ENCODE measurements around the gene KCNIP3.

KCNIP3 gene

DNA sequence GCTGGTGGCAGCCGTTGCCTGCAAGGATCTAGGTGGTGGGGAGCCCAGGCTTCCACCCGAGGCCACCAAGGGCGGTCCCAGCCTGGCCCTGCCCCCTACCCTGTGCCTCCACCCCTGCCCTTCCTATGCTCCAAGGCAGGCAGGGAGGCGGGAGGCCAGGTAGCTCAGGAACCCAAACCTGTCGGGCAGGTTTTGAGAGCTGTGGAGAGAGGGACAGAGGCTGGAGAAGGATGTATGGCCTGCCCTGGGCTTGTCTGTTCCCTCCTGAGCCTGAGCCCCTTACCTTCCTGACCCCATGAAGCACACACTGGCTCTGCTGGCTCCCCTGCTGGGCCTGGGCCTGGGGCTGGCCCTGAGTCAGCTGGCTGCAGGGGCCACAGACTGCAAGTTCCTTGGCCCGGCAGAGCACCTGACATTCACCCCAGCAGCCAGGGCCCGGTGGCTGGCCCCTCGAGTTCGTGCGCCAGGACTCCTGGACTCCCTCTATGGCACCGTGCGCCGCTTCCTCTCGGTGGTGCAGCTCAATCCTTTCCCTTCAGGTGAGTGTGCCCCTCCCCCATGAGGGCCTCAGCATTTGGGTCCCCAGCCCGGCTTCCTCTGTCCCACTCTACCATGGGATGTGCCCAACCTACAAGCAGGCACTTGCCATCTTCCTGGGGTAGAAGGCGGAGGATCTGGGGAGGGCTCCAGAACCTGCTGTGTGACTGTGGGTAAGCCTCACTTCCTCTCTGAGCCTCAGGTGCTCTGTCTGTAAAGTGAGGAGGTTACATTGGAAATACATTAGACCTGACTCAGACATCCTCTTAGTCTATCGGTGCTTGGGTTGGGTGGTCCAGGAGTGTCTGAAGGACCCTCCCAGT, 22.6 kb upstream of the KCNIP3 start, which contains the start of gene PROM2:
Gene PROM2 (plus strand): TSS at position 159 of the 860 bp plus-strand sequence. CDS start 137 bp downstream, at position 296.
- peak; percentile 50 for DNase-seq

DNA sequence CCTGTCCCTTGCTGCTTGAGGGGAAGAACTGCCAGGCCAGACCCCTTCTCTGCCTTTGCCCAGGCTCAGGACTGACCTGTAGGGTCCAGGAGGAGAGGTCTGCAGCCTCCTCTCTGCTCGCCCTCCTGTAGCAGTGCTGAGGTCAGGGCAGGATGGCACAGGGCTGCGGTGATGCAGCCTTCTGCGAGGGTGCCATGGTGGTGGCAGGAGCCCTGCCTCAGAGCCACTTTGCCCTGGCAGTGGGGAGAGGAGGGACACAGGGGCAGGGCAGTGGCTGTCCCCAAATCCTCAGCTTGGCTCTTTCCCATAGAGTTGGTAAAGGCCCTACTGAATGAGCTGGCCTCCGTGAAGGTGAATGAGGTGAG, 22.0 kb upstream of the KCNIP3 start:
- no peak for DNase-seq

DNA sequence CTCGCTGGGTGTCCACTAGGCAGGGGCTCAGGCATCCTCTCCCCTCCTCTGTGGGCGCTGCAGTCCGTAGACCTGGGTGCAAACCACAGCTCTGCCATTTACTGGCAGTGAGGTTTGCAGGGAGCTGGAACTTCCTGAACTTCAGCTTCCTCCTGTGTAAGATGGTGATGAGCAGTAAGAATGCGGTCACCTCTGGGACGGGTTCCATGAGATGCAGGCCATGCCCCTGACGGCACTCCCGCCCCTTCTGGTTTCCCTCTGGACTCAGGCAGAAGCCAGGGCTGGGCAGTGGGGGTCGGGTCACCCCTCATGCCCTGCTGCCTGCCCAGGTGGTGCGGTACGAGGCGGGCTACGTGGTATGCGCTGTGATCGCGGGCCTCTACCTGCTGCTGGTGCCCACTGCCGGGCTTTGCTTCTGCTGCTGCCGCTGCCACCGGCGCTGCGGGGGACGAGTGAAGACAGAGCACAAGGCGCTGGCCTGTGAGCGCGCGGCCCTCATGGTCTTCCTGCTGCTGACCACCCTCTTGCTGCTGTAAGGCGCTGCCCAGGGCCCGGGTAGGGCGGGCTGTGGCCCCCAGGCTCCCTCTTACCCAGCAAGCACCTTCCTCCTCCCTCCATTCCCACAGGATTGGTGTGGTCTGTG, 21.4 kb upstream of the KCNIP3 start:
- no peak for DNase-seq

DNA sequence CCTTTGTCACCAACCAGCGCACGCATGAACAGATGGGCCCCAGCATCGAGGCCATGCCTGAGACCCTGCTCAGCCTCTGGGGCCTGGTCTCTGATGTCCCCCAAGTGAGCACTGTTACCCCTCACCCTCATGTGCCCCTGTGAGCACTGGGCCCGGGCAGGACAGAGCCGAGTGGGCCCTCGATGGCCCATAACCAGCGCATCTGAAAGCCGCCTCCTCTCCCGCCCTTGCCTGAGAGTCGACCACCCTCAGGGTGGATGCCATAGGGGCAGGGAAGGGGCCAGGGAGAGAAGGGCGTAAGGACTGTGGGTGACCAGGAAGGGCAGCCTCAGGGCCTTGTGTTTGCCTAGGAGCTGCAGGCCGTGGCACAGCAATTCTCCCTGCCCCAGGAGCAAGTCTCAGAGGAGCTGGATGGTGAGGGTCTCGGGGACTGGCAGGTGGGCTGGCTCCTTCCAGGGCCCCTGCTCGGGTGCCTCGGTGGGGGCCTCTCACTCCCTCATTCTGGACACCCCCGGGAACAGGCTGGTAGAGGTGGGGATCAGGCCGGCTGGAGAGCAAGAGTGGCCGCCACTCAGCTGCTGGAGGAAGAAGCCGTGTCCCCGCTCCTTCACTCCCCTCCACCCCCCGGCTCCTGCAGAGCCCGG, 20.8 kb upstream of the KCNIP3 start:
- DNase-seq: peak; percentile 20

DNA sequence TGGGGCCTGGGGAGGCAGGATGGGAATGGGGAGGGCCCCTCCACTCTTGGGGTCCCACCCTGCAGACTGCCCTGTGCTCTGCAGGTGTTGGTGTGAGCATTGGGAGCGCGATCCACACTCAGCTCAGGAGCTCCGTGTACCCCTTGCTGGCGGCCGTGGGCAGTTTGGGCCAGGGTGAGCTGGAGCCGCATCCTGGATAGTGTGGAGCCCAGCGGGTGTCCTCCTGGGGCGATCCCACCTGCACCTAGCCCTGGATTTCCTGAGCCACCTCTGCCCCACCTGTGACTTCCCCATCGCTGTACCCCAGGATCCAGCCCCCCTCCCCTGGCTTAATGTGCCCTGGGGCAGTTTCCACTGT, 20.3 kb upstream of the KCNIP3 start:
- DNase-seq: peak; percentile 8

DNA sequence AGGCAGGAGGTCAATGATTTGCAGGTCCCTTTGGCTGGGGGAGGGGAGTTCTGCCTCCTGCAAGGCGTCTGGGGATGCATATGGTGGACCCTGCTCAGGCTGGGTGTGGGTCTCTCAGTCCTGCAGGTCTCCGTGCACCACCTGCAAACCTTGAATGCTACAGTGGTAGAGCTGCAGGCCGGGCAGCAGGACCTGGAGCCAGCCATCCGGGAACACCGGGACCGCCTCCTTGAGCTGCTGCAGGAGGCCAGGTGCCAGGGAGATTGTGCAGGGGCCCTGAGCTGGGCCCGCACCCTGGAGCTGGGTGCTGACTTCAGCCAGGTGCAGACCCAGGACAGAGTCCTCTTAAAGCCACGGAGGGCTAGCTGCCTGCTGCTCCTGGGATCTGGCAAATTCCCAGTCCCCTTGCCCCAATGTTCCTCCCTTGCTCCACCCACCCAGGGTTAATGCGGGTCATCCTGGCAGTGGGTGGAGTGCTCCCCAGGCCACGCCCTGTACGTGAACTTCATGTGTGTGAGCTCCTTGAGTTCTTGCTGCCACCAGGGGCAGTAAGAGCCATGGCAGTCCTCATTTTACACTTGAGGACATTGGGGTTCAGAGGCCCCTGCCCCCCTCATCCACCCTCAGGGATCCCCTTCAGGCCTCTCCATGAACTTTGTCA, 19.8 kb upstream of the KCNIP3 start:
- DNase-seq: peak; percentile 51

DNA sequence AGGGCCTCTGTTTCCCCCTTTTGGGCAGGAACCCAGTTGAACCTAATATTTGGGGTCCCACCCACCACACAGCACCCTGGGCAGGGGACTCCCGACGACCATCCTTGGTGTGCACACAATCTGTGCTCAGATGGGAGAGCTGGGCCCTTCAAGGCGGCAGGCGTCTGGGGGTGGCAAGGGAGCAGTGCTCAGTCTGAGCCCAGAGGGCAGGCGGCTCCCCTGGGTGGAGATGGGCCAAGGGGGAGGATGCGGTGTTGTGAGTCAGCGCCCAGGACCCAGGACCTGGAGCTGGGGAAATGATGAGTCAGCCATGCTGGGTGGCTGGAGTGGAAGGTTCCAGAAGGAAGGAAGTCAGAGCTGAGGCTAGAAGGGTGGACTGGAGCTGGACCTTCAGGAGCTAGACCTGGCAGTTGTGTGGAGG, 19.1 kb upstream of the KCNIP3 start:
- no peak for DNase-seq

DNA sequence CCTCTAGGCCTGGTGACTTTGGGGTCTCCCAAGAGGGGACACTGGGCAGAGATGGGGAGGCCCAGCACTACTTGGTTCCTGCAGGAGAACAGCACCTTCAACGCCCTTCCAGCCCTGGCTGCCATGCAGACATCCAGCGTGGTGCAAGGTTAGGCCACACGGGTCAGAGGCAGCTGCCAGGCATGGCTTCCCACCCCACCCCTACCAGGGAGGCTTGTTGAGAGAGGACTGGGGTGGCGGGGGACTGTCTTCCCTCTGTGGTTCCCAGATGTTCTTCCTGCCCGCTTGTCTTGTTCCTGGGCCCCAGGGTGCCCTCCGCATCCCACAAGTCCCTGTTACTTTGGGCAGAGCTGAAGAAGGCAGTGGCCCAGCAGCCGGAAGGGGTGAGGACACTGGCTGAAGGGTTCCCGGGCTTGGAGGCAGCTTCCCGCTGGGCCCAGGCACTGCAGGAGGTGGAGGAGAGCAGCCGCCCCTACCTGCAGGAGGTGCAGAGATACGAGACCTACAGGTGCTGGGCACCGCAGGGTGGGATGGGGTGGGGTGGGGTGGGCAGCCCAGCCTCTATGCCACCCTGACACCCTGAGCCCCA, 18.4 kb upstream of the KCNIP3 start:
- DNase-seq: no peak

DNA sequence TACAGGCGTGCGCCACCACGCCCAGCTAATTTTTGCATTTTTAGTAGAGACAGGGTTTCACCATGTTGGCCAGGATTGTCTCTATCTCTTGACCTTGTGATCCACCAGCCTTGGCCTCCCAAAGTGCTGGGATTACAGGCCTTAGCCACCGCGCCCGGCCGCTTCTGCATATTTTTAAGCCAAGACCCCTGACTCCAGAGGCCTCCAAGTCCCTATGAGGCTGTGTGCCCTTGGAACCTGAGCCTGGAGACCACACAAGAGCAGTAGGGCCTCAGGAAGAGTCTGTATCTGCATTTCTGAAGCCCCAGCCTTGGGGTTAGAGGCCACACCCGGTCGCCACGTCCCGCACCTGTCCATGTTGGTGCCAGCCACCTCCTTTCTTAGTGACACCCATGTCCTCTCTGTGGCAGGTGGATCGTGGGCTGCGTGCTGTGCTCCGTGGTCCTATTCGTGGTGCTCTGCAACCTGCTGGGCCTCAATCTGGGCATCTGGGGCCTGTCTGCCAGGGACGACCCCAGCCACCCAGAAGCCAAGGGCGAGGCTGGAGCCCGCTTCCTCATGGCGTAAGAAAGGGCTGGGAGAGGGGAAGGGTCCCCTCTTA, 17.6 kb upstream of the KCNIP3 start:
- no peak for DNase-seq

DNA sequence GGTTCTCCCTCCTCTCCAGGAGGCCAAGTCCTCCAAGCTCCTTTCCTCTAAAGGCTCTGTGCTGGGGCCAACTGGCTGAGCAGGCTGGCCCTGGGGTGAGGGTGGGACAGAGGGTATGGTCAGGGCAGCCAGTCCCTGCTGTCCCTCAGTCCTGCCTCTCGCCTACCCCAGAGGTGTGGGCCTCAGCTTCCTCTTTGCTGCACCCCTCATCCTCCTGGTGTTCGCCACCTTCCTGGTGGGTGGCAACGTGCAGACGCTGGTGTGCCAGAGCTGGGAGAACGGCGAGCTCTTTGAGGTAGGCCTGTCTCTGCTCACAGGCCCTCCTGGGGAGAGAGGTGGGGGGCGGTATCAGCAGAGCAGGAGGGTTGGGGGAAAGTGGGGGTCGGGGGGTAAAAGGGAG, 16.1 kb upstream of the KCNIP3 start:
- DNase-seq: no peak

DNA sequence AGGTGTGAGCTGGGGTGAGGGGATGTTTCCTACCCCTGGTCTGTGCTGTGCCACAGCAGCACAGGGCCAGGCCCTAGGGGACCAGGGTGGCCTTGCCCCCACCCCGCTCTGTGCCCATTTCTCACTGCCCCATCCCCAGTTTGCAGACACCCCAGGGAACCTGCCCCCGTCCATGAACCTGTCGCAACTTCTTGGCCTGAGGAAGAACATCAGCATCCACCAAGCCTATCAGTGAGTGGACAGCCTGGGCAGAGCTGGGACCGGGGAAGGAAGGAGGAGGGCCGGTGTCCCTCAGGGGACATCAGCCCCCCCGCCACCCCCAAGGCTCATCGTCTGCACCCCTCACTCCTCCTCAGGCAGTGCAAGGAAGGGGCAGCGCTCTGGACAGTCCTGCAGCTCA, 15.4 kb upstream of the KCNIP3 start:
- DNase-seq: no peak

DNA sequence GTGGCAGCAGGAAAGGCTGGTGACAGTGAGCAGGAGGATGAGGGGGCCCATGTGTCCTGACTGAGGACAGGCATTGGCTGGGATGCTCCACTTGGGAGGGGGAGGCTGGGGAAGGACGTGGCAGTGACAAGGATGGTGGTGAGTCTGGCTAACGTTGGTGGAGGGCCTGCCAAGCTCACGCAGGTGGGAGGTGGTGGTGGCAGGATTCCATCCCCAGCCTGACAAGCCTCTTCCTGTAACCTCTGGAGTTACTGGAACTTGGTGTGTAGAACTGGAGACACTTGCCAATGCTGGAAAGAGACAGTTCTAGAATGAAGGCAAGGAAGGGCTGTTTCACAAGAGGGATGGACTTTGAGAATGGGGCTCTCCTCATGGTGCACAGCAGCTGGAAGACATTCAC, 14.7 kb upstream of the KCNIP3 start:
- DNase-seq: no peak

DNA sequence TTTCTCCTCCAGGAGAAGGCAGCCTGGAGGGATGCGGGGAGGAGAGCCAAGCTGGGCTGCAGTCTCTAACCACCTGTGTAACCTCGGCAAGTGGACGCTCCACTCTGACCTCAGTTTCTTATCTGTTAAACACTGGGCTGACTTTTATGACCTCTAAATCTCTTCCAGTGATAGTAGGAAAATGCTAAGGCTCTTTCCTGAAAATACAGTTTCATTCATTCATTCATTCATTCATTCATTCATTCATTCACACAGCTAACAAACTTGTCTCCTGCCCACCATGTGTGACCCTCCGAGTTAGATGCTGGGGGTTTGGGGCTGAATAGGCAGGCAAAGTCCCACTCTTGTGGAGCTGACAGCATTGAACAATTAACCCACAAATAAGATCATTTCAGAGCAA, 13.6 kb upstream of the KCNIP3 start:
- no peak for DNase-seq

DNA sequence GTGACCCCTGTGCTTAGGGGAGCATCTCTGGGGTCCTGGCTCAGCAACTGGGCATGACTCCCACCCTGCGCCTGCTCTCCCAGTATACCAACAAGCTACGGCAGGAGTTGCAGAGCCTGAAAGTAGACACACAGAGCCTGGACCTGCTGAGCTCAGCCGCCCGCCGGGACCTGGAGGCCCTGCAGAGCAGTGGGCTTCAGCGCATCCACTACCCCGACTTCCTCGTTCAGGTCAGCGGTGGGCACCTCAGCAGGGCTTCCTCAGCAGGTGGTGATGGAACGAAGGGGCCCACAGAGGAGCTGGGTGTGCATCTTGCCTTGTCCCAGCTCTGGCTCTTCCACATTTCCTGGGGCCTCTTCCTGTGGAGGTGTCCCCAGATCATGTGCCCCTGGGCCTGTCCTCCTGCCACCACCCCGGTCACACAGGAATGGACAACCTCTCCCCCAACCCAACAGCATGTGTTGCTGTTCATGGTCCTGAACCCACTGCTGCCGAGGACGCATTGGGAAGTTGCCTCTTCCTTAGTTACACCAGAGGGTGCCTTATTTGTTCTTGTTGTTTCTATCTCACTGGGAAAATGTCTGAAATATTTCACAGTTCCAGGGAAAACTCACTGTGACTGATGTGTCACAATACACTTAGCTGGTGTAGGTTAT, 12.1 kb upstream of the KCNIP3 start:
- DNase-seq: no peak

DNA sequence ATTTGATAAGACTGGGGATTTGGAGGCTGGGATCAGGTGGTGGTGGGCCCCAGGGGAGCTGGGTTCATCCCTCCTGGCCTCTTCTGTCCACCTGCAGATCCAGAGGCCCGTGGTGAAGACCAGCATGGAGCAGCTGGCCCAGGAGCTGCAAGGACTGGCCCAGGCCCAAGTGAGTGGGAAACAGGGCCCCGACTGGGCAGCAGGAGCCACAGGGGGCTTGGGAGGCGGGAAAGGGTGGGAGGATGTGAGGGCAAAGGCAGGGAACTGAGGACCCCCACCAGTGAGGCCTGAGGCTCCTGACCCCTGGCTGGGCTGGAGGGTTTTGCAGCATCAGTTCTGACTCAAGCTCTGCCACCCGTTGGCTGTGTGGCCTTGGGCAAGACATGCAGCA, 11.6 kb upstream of the KCNIP3 start:
- DNase-seq: no peak

DNA sequence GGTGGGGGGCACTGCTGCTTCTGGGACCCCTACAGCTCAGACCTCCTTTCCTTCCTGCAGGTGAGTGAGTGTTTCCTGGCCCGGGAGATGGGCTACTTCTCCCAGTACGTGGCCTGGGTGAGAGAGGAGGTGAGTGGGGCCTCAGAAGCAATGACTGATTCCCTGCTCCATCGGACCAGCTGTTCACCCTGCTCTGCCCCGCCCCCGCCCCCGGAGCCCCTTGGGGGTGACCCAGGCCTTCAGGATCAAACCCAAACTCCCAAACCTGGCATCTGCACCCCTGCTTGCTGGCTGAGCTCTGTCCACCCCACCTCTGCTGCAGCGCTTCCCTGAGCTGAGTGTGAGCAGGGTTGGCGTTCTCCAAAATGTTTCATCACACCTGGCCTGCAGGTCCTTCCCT, 9.8 kb upstream of the KCNIP3 start:
- DNase-seq: no peak

DNA sequence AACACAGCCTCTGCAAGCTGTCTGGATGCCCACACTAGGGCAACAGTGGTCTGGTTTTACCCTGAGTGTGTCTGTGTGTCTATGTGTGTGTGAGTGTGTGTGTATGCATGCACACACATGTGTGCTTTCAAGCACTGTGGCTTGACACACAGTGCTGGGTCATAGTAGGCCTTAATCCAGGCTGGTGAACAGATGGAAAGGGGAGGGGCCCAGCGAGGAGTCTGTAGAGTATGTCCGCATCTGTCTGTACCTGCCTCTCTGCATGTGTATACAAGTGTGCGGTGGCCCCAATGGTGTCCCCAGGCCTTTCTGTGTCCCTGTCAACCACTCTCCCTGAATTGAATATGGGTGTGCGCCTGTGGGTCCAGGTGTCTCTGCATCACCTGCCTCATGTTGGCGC, 9.3 kb upstream of the KCNIP3 start:
- no peak for DNase-seq

DNA sequence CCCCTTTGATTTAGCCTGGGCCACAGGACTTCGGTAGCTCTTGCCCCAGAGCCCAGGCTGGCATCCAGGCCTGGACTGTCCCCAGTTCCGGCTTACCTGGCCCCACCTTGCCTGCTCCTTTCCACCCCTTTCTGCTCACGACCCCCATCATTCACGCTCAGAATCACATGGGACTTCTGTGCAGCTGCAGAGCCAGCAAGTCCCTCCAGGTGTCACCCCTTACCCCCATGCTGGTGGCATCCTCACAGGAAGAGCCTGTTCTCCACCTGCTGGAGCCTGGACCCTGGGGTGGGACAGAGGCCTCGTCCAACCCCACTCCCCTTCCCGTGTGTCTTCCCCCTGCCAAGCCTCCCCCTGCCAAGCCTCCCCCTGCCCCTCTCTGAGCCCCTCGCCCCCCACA, 7.9 kb upstream of the KCNIP3 start:
- DNase-seq: no peak

DNA sequence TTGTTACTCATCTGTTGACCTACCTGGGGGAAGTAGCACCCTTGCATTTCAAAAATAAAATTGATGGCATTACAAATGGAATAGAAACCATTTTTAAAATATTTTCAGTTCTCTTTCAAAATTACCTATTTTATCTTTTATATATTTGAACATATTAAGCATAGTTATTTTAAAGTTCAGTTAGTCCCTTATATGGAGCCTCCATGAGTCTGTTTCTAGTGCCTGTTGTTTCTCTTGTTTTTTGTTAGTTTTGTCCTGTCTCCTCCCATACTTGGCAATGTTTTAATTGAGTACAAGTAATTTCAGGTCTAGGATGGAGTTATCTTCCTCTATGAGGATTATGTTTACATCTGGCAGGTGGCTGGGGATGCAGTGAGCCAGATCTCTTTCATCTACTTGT, 5.9 kb upstream of the KCNIP3 start:
- no peak for DNase-seq

DNA sequence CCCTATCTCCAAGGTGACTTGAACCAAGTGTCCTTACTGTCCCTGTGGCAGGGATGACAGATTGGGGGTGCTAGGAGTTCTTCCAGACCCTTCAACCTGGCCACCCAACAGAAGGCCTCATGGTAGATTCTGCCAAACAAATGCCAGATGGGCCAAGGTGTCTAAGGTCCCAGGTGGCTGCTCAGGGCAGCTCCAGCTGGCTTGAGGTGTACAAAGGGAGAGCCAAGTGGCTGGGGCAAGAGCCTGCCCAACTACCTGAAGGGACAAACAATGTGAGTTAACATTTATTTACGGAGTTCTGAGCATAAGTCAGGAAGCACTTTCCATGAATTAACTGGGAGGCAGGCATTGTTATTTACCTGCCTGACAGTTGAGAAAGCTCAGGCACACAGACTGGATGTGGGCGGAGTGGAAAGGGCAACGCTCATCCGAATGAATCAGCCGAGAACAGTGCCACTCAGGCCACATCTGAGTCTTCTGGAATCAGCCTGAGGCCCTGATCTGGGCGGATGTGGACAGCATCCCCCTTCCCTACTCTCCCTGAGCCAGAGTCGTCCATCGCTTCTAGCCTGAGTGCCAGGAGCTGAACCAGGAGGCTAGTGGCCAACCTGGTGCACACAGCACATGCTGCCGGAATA, 4.4 kb upstream of the KCNIP3 start:
- DNase-seq: no peak

DNA sequence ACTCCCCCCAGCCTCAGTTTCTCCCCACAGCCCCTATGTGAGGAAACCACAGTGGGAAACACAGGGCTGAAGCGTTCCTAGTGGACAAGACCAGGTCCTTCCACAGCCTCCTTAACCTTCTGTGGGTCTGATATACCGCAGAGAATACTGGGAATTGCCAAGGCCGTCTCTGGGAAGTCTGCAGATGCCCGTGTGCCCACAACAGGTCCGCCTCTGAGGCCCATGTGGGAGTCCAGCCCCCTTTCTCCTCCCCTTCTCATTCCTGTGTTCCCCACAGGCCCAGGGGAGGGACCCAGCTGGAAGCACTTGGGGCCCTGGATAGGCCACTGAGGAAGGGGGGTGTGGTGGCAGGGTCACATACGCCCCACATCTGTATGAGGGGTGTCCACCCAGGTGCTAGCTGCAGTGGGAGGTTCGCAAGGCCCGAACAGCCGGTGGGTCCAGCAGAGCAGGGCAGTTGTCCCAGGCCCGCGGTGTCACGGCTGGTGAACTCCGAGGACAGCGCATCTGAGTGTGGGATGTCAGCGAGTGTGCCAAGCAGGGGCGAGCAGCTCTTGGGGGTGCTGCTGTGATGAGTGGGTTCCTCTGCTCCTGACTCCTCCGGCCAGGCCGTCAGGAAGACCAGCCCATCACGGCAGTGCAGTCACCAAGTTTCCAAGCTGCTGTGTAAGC, 2.4 kb upstream of the KCNIP3 start:
- no peak for DNase-seq

All from right kidney (tissue), 1 donor.